HL-60/S4 treated with retinoic acid at 250 ng/mL for 4 days and 3 days (cell line): ENCODE results near the gene PRKCB.
"Not testable (repeated sequence)": the region's sequence is repeated elsewhere in the genome, so short reads cannot be mapped to it uniquely, and the experiment has no call there.

Source experiments
- in situ Hi-C: fragments of 300-500 bp; cut with MboI; formaldehyde crosslinking; loops from 2 replicates; pipeline ENCODE4 v1.7.0; 2022; ENCODE audit warnings: low sequenced_read_pairs

PRKCB gene

GRCh38 chr16:23998771-23999170, 163.0 kb downstream of the PRKCB start:
- in situ Hi-C loops: no loop called here

- in situ Hi-C loops: no loop called here
Observed at GRCh38 chr16:23999663-24000062, 163.9 kb downstream of the PRKCB start.

- in situ Hi-C loops: no loop called here
Observed at GRCh38 chr16:24001710-24002109, 165.9 kb downstream of the PRKCB start.

- in situ Hi-C loops: no loop called here
Observed at GRCh38 chr16:24002619-24003018, 166.8 kb downstream of the PRKCB start.

GRCh38 chr16:24005577-24005976, 169.8 kb downstream of the PRKCB start:
- in situ Hi-C loops: no loop called here

GRCh38 chr16:24007391-24007790, 171.6 kb downstream of the PRKCB start:
- in situ Hi-C loops: no loop called here

- in situ Hi-C loops: no loop called here
Observed at GRCh38 chr16:24007934-24008333, 172.2 kb downstream of the PRKCB start.

- in situ Hi-C loops: no loop called here
Observed at GRCh38 chr16:24009098-24009497, 173.3 kb downstream of the PRKCB start.

GRCh38 chr16:24009955-24010354, 174.2 kb downstream of the PRKCB start:
- in situ Hi-C loops: loop anchor here (10.0 kb wide), 1 partner anchor 215 kb away; no protein-coding TSS in a partner anchor

- in situ Hi-C loops: loop anchor here (10.0 kb wide), 1 partner anchor 216 kb away; no protein-coding TSS in a partner anchor
Observed at GRCh38 chr16:24010440-24011089, 174.8 kb downstream of the PRKCB start.

GRCh38 chr16:24011237-24011636, 175.5 kb downstream of the PRKCB start:
- in situ Hi-C loops: loop anchor here (10.0 kb wide), 1 partner anchor 216 kb away; no protein-coding TSS in a partner anchor

- in situ Hi-C loops: loop anchor here (10.0 kb wide), 1 partner anchor 218 kb away; no protein-coding TSS in a partner anchor
Observed at GRCh38 chr16:24013054-24013636, 177.4 kb downstream of the PRKCB start.

GRCh38 chr16:24013864-24014645, 178.3 kb downstream of the PRKCB start:
- in situ Hi-C loops: loop anchor here (10.0 kb wide), 1 partner anchor 219 kb away; no protein-coding TSS in a partner anchor

GRCh38 chr16:24014955-24015354, 179.2 kb downstream of the PRKCB start:
- in situ Hi-C loops: loop anchor here (10.0 kb wide), 1 partner anchor 220 kb away; no protein-coding TSS in a partner anchor

- in situ Hi-C loops: loop anchor here (10.0 kb wide), 1 partner anchor 221 kb away; no protein-coding TSS in a partner anchor
Observed at GRCh38 chr16:24015923-24016322, 180.1 kb downstream of the PRKCB start.

- in situ Hi-C loops: loop anchor here (10.0 kb wide), 1 partner anchor 224 kb away; no protein-coding TSS in a partner anchor
Observed at GRCh38 chr16:24018485-24018884, 182.7 kb downstream of the PRKCB start.

- in situ Hi-C loops: no loop called here
Observed at GRCh38 chr16:24022797-24023196, 187.0 kb downstream of the PRKCB start.

GRCh38 chr16:24023621-24024020, 187.8 kb downstream of the PRKCB start:
- in situ Hi-C loops: no loop called here

GRCh38 chr16:24024971-24025370, 189.2 kb downstream of the PRKCB start:
- in situ Hi-C loops: no loop called here

- in situ Hi-C loops: no loop called here
Observed at GRCh38 chr16:24027466-24027865, 191.7 kb downstream of the PRKCB start.

- in situ Hi-C loops: not testable (repeated sequence)
Observed at GRCh38 chr16:24029841-24030240, 194.1 kb downstream of the PRKCB start.
